CD4-positive, alpha-beta T cell treated with Interleukin-21 for 1 hour (primary cell): Measurements from ENCODE around the gene PPARG.
"Not testable (repeated sequence)": the region's sequence is repeated elsewhere in the genome, so short reads cannot be mapped to it uniquely, and the experiment has no call there.

ENCODE experiments used
- DNase-seq: peaks from one replicate; pipeline ENCODE4 v3.0.0-alpha.2; 2020

The PPARG gene

GRCh38 chr3:12279591-12280326 lies 9.1 kb upstream of the PPARG start:
- DNase-seq: no peak

GRCh38 chr3:12280357-12280806 lies 8.5 kb upstream of the PPARG start:
- DNase-seq: no peak

- DNase-seq: no peak
Observed at GRCh38 chr3:12284591-12284990, 4.3 kb upstream of the PPARG start.

GRCh38 chr3:12285003-12285555 lies 3.8 kb upstream of the PPARG start:
- no peak for DNase-seq

DNA sequence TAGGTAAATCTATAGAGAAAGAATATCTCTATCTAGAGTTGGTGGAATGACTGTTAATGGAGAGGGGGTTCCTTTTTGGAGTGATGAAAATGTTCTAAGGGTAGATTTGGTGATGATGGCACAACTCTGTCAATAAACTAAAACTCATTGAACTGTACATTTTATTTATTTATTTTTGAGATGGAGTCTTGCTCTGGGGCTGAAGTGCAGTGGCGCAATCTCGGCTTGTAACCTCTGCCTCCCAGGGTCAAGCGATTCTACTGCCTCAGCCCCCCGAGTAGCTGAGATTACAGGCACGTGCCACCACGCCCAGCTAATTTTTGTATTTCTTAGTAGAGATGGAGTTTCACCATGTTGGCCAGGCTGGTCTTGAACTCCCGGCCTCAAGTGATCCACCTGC lies 3.1 kb upstream of the PPARG start:
- not testable (repeated sequence) for DNase-seq

DNA sequence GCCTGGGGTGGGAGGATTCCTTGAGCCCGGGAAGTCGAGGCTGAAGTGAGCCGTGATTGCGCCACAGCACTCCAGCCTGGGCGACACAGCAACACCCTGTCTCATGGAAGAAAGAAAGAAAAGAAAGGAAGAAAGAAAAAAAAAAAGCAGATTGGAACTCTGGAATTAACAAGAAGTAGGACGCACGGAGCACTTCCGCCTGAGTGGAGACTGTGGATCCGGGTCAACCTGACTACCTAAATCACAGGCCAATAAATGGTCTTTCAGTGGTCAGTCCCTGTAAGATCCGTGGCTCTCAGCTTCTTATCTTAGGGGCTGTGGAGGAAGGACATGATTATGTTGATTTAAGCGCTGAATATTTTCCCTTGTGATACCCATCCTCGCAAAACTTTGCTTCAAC lies 2.4 kb upstream of the PPARG start:
- DNase-seq: no peak

DNA sequence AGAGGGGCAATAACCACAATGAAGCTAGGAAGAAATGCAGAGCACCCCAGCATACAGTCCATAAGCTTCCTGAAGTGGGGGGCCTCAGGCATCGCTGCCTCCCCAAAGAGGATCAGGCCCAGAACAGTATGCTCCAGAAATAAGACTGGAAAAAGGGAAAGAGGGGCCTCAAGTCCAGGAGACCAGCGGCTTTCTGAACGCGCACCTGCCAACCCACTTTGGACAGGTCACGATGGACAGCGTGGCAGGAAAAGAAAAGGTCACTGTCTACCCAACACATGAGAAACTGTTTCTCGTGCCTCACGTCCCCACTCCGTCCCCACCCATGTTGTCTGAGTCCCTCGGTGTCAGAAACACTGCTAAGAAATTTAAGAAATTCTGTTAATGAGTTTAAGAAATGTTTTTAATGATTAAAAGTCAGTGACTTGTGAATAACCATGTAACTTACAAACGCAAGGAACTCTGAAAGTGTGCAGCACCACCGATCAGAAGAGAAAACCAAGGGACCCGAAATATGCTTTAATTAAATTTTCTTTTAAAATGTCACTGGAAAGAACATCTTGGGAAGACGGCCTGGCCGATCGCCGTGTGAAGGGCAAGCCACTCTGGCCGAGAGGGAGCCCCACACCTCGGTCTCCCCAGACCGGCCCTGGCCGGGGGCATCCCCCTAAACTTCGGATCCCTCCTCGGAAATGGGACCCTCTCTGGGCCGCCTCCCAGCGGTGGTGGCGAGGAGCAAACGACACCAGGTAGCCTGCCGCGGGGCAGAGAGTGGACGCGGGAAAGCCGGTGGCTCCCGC lies 1.7 kb upstream of the PPARG start:
- no peak for DNase-seq

GRCh38 chr3:12287727-12288181 lies 1.1 kb upstream of the PPARG start:
- DNase-seq: no peak

DNA sequence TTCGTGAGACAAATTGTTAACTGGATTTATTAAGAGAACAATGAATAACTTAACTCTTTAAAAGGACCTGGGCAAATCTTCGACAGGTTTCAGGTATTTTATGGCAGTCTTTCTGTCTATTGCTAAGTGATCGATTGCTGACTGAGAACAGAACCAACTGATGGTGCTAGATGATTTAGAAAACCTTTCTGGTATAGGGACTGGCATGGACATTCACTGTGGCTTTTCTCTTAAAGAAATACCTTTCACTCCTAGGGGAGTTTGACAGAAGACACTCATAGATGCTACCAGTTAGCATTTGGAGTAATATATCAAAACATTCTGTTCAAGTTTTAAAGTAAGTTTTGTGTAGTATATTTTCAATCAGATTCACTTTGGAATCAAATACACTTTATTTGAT lies 654 bp downstream of the PPARG start:
- no peak for DNase-seq

- no peak for DNase-seq
Observed at GRCh38 chr3:12292770-12293169, 3.9 kb downstream of the PPARG start.

DNA sequence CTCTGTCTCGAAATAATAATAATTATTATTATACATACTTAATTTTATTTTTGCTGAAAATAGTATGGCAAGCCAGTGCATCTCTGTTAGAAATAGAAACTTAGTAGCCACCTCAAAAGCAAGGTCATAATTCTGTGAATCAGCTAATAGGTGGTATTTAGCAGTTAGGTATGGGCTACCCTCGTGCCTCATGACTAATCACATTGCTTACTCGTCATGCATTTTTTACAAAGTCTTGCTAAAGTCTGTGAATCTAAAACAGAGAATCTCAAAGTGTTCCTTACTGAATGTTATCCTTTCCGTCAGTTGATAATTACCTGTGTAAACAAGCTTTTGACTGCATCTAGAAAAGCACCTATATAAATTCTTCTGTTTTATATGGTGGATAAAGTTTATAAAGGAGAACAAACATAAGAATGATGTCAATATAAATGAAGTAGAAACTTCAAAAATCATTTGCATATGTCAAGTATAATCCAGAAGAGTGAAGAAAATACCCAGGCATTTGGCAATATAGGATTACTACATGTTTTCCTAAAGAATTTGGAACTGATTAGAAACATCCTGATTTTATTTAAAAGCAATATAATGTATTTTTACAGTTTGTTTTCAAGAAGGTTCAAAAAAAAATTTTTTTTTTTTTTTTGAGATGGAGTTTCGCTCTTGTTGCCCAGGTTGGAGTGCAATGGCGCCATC lies 6.2 kb downstream of the PPARG start:
- DNase-seq: no peak

DNA sequence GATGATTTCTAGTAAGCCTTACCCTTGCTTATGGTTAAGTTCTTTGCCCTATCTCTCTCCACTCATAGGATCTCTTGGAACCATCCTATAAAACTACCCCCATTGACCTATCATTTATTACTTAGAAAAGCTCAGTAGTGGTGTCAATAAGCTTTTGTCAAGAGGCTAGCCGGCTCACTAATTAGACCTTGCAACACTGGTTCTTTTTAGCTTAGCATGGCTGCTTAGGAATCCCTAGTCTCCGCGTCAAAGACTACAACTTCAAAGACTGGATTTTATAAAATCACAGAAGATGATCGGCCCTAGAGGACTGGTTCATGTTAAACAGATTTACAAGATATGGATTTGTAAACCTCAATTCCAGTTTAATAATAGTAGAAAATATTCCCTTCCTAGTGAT lies 7.6 kb downstream of the PPARG start:
- no peak for DNase-seq

DNA sequence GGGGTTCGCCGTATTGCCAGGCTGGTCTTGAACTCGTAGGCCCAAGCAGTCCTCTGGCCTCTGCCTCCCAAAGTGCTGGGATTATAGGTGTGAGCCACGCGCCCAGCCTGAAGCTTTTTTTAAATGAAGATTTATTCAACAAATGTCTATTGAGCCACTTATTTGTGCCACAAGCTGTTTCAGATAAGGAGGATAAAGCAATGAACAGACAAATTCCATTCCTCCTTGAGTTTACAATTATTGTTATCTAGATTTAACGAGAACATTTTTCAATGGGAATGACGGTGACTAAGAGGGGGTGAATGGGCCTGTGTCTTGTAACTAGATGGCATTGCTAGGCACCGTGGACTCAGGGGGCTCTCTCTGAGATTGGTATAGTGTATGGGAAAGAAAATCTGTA lies 10.2 kb downstream of the PPARG start:
- no peak for DNase-seq

DNA sequence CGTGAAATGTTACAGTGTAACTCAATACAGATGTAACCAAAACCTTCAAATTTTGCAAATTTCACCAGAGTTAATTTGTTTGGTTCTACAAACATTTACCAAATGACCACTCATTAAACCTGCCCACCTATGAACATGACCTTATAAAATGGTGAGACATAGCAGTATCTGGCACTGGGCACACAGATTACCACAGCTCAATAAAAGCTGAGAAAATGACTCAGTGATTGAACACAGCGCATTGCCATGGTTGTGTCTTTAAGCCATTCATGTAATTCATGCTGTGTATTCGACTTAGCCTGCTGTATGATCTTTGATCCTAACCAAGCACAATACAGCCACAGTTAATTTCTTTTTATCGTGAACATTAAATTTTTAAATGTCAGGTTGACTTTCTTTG lies 11.3 kb downstream of the PPARG start:
- DNase-seq: no peak

DNA sequence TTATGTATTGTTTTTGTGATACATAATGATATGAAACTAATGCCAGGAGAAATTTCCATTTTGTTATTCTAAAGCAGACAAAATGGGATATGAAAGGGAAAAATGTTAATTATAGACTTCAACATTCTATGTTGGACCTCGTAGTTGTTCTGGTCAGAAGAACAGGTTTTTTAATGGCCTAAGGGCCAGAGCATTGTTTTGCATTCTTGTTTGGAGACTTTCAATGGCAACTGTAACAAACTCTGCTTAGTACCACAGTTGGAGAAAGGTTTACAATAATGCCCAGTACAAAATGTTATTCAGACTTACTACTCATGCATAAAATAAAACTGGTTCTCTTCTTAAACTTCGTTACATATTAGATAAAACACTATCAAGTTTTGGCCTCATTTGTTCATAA lies 12.2 kb downstream of the PPARG start:
- no peak for DNase-seq

- no peak for DNase-seq
Observed at GRCh38 chr3:12301513-12301912, 12.6 kb downstream of the PPARG start.

GRCh38 chr3:12302564-12302963 lies 13.7 kb downstream of the PPARG start:
- DNase-seq: no peak

GRCh38 chr3:12303534-12303933 lies 14.7 kb downstream of the PPARG start:
- no peak for DNase-seq

DNA sequence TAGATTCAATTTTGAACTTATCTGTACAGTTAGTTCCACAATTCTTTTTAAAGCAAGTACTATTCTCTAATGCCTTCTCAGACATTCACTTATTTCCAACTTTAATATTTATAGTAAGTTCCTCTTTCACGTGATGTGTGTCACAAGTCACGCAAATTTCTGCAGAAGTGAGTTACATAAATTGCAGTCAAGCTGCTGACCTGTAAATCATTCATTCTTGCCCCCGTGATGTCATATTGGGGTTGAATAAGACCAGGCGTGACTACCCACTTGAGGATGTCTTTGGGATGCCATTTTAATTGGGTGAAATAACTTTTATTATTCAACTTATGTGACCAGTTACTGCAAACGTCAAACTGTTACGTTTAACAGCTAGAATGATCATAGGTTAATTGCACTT lies 15.1 kb downstream of the PPARG start:
- DNase-seq: no peak

DNA sequence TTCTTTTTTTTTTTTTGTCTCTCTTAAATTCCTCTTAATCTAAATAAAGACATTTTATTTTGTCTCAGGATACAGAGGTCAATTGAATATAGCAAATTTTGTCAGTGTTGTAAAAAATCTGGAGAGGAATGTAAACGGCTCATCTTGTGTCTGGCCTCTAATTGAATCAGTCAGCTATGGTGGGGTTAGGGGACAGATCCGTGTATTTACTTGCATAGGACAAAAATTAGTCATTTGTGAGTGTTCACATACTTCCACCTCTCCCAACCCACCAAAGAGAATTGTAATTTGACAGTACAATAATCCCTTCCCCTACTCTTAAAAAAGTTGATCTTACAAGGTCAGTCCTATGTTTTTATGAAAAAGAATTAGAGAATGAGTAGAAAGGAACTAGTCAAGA lies 18.3 kb downstream of the PPARG start:
- no peak for DNase-seq

DNA sequence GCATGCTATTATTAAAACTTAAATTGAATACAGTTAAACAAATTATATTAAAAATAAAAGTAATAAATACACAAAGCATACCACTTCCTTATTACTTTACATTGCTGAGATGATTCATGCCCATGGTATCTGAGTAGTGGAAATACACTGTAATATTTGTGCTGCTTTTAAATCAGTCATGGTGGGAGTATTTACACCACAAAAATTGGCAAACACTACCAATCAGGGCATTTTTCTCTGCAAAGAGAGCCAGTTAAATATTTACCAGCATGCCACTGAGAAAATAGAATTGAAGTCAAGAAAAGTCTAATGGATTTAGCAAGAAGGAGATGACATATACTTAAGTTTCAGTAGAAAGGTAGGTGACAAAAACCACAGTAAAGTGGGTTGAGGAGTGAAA lies 19.6 kb downstream of the PPARG start:
- DNase-seq: no peak

- DNase-seq: no peak
Observed at GRCh38 chr3:12309716-12310115, 20.8 kb downstream of the PPARG start.

- no peak for DNase-seq
Observed at GRCh38 chr3:12312010-12312409, 23.1 kb downstream of the PPARG start.
